H1 (cell line): ENCODE measurements around the gene EVI2B.

Experiments used
- CTCF ChIP-seq, 3 experiments: IDR thresholded peaks; 1 replicate in 2 of 3; 2 replicates in 1 of 3; pipeline versions ENCODE4 v1.5.1 to v1.6.1; 2011; ENCODE audit warnings: low read length in 3 of 3, mild to moderate bottlenecking in 3 of 3, inconsistent platforms in 2 of 3, low read depth in 1 of 3, moderate library complexity in 1 of 3; ENCODE audit not compliant: insufficient read depth in 1 of 3; ENCODE audit errors: control extremely low read depth in 1 of 3
- SP1 ChIP-seq: IDR thresholded peaks from 2 replicates; pipeline ENCODE4 v1.6.1; 2011; ENCODE audit warnings: low read depth, low read length

- TF ChIP-seq CTCF (IDR thresholded peaks at IDR 0.05; ENCODE audit: control extremely low read depth in 1 of 3, insufficient read depth in 1 of 3, low read depth in 1 of 3, low read length in 3 of 3) (no peak), SP1 (no peak)
Measured at GRCh38 chr17:31357091-31357490, 43.2 kb upstream of the EVI2B start.
